Measurements from ENCODE around the gene PLA2G15.

Gene PLA2G15

GRCh38 chr16:68250951-68251350 lies 5.8 kb downstream of the PLA2G15 start:
- peak overlapping the region; percentile 28 for H3K9ac ChIP-seq (ENCODE audit: low read length)
- TF ChIP-seq EZH2phosphoT487 (conservative IDR thresholded peaks at IDR 0.05; ENCODE audit: low read length): no peak
- TF ChIP-seq CTCF (IDR thresholded peaks at IDR 0.05; ENCODE audit: insufficient read depth, low read length, poor library complexity, severe bottlenecking): no peak
- H3K4me2 ChIP-seq (ENCODE audit: low read depth, low read length, poor library complexity, severe bottlenecking): peak overlapping the region; percentile 57
- no peaks in the 10 kb centered on the region for H4K20me1 ChIP-seq (ENCODE audit: low read depth, low read length)
- no peaks in the 10 kb centered on the region for H3K9me2 ChIP-seq (replicated peaks; ENCODE audit: insufficient read depth, low read length)
- no peaks in the 10 kb centered on the region for H3K9me3 ChIP-seq (ENCODE audit: insufficient read depth, low read length)
- peaks cover 11% of the 10 kb centered on the region; the same call in 1 of the 2 replicates for H3K79me2 ChIP-seq (ENCODE audit: insufficient read depth, low read length)
- peaks cover 22% of the 10 kb centered on the region for H3F3A ChIP-seq (ENCODE audit: insufficient read depth)
- H3K27me3 ChIP-seq (ENCODE audit: low read length): no peaks in the 10 kb centered on the region
- no peak overlapping the region for H2AFZ ChIP-seq (ENCODE audit: low read depth, low read length, severe bottlenecking)
- peak overlapping the region; percentile 97 for H3K27ac ChIP-seq (ENCODE audit: low read depth, low read length)
- H3K36me3 ChIP-seq (ENCODE audit: low read length): no peaks in the 10 kb centered on the region
- no peak overlapping the region for H3K4me3 ChIP-seq (ENCODE audit: insufficient read depth, low read length, poor library complexity, severe bottlenecking)

GRCh38 chr16:68251832-68252231 lies 6.7 kb downstream of the PLA2G15 start:
- H3K4me3 ChIP-seq (ENCODE audit: insufficient read depth, low read length, poor library complexity, severe bottlenecking): no peak overlapping the region
- H3K4me2 ChIP-seq (ENCODE audit: low read depth, low read length, poor library complexity, severe bottlenecking): peak overlapping the region; percentile 57
- H2AFZ ChIP-seq (ENCODE audit: low read depth, low read length, severe bottlenecking): no peak overlapping the region
- TF ChIP-seq CTCF (IDR thresholded peaks at IDR 0.05; ENCODE audit: insufficient read depth, low read length, poor library complexity, severe bottlenecking) (no peak), EZH2phosphoT487 (conservative IDR thresholded peaks at IDR 0.05; ENCODE audit: low read length) (no peak)
- H3K79me2 ChIP-seq (ENCODE audit: insufficient read depth, low read length): peaks cover 2% of the 10 kb centered on the region; the same call in 1 of the 2 replicates
- H3K9me3 ChIP-seq (ENCODE audit: insufficient read depth, low read length): no peaks in the 10 kb centered on the region
- H3K36me3 ChIP-seq (ENCODE audit: low read length): no peaks in the 10 kb centered on the region
- peaks cover 22% of the 10 kb centered on the region for H3F3A ChIP-seq (ENCODE audit: insufficient read depth)
- peak overlapping the region; percentile 43 for H3K9ac ChIP-seq (ENCODE audit: low read length)
- H3K27ac ChIP-seq (ENCODE audit: low read depth, low read length): peak overlapping the region; percentile 97
- H3K9me2 ChIP-seq (replicated peaks; ENCODE audit: insufficient read depth, low read length): no peaks in the 10 kb centered on the region
- no peaks in the 10 kb centered on the region for H3K27me3 ChIP-seq (ENCODE audit: low read length)
- no peaks in the 10 kb centered on the region for H4K20me1 ChIP-seq (ENCODE audit: low read depth, low read length)

- no peaks in the 10 kb centered on the region for H4K20me1 ChIP-seq (ENCODE audit: low read depth, low read length)
- no peaks in the 10 kb centered on the region for H3K27me3 ChIP-seq (ENCODE audit: low read length)
- no peaks in the 10 kb centered on the region for H3K36me3 ChIP-seq (ENCODE audit: low read length)
- H3K9me2 ChIP-seq (replicated peaks; ENCODE audit: insufficient read depth, low read length): no peaks in the 10 kb centered on the region
- peak overlapping the region; percentile 97 for H3K27ac ChIP-seq (ENCODE audit: low read depth, low read length)
- no peak for TF ChIP-seq CTCF (IDR thresholded peaks at IDR 0.05; ENCODE audit: insufficient read depth, low read length, poor library complexity, severe bottlenecking)
- no peak overlapping the region for H3K4me3 ChIP-seq (ENCODE audit: insufficient read depth, low read length, poor library complexity, severe bottlenecking)
- no peaks in the 10 kb centered on the region for H3K9me3 ChIP-seq (ENCODE audit: insufficient read depth, low read length)
- H3K79me2 ChIP-seq (ENCODE audit: insufficient read depth, low read length): no peaks in the 10 kb centered on the region
- H3K9ac ChIP-seq (ENCODE audit: low read length): peak overlapping the region; percentile 43
- no peak overlapping the region for H2AFZ ChIP-seq (ENCODE audit: low read depth, low read length, severe bottlenecking)
- peak overlapping the region; percentile 57 for H3K4me2 ChIP-seq (ENCODE audit: low read depth, low read length, poor library complexity, severe bottlenecking)
- peaks cover 23% of the 10 kb centered on the region for H3F3A ChIP-seq (ENCODE audit: insufficient read depth)
Observed at GRCh38 chr16:68252383-68252782, 7.2 kb downstream of the PLA2G15 start.
